Esophagus muscularis mucosa (tissue), 4 donors: ENCODE measurements around the gene OTOF. TPM values are rescaled to one million over a fixed set of nuclear protein-coding genes. Genes with fewer than 3 reads are reported as not detected.
"Not testable (repeated sequence)": the region's sequence is repeated elsewhere in the genome, so short reads cannot be mapped to it uniquely, and the experiment has no call there.

Source experiments
- DNase-seq: peaks from one replicate; pipeline ENCODE4 v3.0.0-alpha.2; 2017; ENCODE audit errors: extremely low spot score
- H3K27ac ChIP-seq, 4 donors: fragments of 200-600 bp; sonication (generic); replicated peaks in 1 of 4; 1 replicate in 3 of 4; 2 replicates in 1 of 4; pipeline ENCODE4 v1.5.1; 2016 to 2019; ENCODE audit warnings: mild to moderate bottlenecking in 1 of 4
- H3K27me3 ChIP-seq, 4 donors: fragments of 200-600 bp; sonication (generic); one replicate each; pipeline versions ENCODE4 v1.5.1 to v1.6.0; 2016 to 2019
- H3K36me3 ChIP-seq, 4 donors: fragments of 200-600 bp; sonication (generic); one replicate each; pipeline ENCODE4 v1.5.1; 2016 to 2019
- H3K4me1 ChIP-seq, 4 donors: fragments of 200-600 bp; sonication (generic); one replicate each; pipeline ENCODE4 v1.5.1; 2016 to 2019
- H3K4me3 ChIP-seq, 4 donors: fragments of 200-600 bp; sonication (generic); 1 replicate in 2 of 4; 2 replicates in 2 of 4; pipeline ENCODE4 v1.5.1; 2016 to 2019; ENCODE audit warnings: mild to moderate bottlenecking in 4 of 4, moderate library complexity in 1 of 4
- H3K9me3 ChIP-seq, 4 donors: fragments of 200-600 bp; sonication (generic); 1 replicate in 3 of 4; 2 replicates in 1 of 4; pipeline ENCODE4 v1.5.1; 2016 to 2019
- EP300 ChIP-seq: sonication (generic); formaldehyde crosslinking; IDR thresholded peaks from one replicate; pipeline ENCODE4 v1.6.1; 2017; ENCODE audit warnings: antibody characterized with exemption
- POLR2A ChIP-seq: fragments of 450-650 bp; IDR thresholded peaks from one replicate; pipeline ENCODE4 v1.6.1; 2017; ENCODE audit warnings: antibody characterized with exemption, moderate library complexity, mild to moderate bottlenecking, low read depth
- POLR2AphosphoS5 ChIP-seq, 2 donors: sonication (generic); formaldehyde crosslinking; IDR thresholded peaks; one replicate each; pipeline ENCODE4 v1.6.1; 2017; ENCODE audit warnings: antibody characterized with exemption in 2 of 2
- WGBS: methylation state at CpG from one replicate; pipeline ENCODE4 v1.1.5; 2018; 5-methylcytosine and 5-hydroxymethylcytosine counted together
- intact Hi-C: fragments of 100-400 bp; cut with DNase I; formaldehyde crosslinking; loops from one replicate; pipeline ENCODE4 v1.15.1; 2023
- total RNA-seq, 4 donors: library from RNA; depleted of rRNA; stranded (reverse); fragments of >200 nt; gene quantifications; one replicate each; pipeline versions ENCODE4 v1.1.0 to v1.2.1, GENCODE V29; 2016
- TF ChIP-seq, protein P1 (sequence below), 3 experiments: fragments of 200-600 bp in 2 of 3; fragments of 450-650 bp in 1 of 3; sonication (generic) in 2 of 3; IDR thresholded peaks; one replicate each; pipeline ENCODE4 v1.5.1; 2017 to 2019; ENCODE audit warnings: antibody characterized with exemption in 3 of 3, mild to moderate bottlenecking in 2 of 3, moderate library complexity in 1 of 3

The OTOF gene
- total RNA-seq, 4 donors from 2014 or later, result 0.13 to 1.5 (median 0.38) TPM

DNA sequence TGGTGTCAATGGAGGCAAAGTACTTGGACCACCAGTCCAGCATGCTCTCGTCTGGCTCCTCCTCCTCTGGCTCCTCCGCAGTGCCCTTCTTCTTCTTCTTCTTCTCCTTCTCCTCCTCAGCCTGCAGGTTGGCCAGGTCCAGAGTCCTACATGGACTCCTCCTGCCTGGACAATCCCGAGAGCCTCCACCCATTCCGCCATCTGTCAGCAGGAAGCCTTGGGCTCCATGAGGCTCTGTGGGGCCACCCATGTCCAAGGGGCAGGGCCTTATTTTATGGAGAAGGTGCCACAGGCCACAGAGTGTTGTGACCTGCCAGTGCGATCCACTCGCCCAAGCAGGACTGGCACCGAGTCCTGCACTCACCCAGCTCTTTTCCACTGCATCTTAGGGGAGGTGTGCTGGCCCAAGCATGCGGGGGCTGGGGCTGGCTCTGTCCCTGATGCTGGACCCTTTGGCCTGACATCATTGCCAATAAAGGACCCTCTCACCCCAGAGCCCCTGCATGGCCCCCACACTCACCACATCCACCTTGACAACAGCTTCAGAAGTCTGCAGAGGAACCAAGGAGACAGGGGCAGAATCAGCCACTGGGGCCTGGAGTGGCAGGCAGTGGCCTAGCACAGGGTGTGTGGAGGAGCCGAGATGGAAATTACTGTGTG, 7.2 kb downstream of the OTOF start:
- H3K36me3 ChIP-seq, result no peaks in the 10 kb centered on the region
- TF ChIP-seq, protein P1, sequence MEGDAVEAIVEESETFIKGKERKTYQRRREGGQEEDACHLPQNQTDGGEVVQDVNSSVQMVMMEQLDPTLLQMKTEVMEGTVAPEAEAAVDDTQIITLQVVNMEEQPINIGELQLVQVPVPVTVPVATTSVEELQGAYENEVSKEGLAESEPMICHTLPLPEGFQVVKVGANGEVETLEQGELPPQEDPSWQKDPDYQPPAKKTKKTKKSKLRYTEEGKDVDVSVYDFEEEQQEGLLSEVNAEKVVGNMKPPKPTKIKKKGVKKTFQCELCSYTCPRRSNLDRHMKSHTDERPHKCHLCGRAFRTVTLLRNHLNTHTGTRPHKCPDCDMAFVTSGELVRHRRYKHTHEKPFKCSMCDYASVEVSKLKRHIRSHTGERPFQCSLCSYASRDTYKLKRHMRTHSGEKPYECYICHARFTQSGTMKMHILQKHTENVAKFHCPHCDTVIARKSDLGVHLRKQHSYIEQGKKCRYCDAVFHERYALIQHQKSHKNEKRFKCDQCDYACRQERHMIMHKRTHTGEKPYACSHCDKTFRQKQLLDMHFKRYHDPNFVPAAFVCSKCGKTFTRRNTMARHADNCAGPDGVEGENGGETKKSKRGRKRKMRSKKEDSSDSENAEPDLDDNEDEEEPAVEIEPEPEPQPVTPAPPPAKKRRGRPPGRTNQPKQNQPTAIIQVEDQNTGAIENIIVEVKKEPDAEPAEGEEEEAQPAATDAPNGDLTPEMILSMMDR (IDR thresholded peaks at IDR 0.05), result no peak
- TF ChIP-seq POLR2AphosphoS5 (IDR thresholded peaks at IDR 0.05), result no peak
- no peak for TF ChIP-seq EP300
- no peak for TF ChIP-seq POLR2A
- no peaks in the 10 kb centered on the region for H3K27me3 ChIP-seq
- no peak for DNase-seq
- 87% methylated on average over 7 of the region's 9 CpGs for WGBS
- H3K9me3 ChIP-seq, result peaks cover 0 to 11% (median 6%) of the 10 kb centered on the region in 4 donors
- intact Hi-C loops, result no loop called here
- no peaks in the 10 kb centered on the region for H3K4me1 ChIP-seq
- no peak overlapping the region for H3K27ac ChIP-seq
- H3K4me3 ChIP-seq, result no peak overlapping the region

DNA sequence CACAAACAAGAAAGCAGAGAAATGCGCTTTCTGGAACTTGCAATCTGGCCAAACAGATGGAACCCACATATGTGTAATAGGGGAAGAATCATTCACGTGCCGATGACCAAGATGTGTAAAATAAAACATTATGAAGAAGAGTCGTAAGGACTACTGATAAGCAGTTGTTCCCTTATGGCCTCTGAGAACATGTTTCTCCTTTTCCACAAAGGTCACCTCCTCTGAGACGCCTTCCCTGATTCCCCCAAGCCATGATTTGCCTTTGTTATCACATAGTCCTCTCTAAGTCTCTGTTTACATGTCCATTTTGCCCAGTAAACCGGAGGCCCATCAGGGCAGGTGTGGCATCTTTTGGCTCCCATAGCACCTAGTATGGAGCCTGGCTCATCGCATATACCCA, 8.0 kb downstream of the OTOF start:
- Histone ChIP-seq H3K4me1 (no peaks in the 10 kb centered on the region), H3K36me3 (no peaks in the 10 kb centered on the region), H3K4me3 (no peak overlapping the region), H3K27ac (no peak overlapping the region), H3K9me3 (peaks cover 0 to 11% (median 6%) of the 10 kb centered on the region in 4 donors), H3K27me3 (no peaks in the 10 kb centered on the region)
- intact Hi-C loops, result no loop called here
- 91% methylated on average over 7 of the region's 7 CpGs for WGBS
- DNase-seq, result no peak
- no peak for TF ChIP-seq POLR2AphosphoS5 (IDR thresholded peaks at IDR 0.05)
- TF ChIP-seq POLR2A, result no peak
- no peak for TF ChIP-seq EP300
- TF ChIP-seq, protein P1 (IDR thresholded peaks at IDR 0.05), result no peak

DNA sequence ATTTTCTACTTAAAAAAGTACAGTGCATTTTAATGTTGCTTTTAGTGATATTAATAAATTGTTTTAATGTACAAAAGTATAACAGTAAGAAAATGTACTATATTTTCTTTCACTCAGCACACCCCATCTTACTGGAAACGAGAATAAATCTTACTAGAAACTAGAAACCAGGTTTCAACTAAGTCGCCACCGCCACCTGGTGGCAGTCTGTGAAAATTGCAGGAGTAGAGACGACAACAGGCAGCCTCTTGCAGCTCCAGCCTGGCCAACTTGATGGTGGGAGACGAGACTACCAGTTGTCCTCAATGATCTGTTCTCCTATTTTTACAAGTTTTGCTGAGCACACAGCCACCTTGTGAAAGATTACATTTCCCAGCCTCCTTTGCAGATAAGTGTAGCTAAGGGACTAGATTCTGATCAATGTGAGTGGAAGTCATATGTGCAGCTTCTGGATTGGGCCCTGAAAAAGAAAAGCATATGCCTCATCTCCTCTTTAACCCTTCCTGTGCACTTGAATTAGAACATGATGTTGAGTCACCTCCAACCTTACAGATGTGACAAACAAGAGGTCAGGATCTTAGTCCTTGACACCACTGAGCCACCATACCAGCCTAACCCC, 8.7 kb downstream of the OTOF start:
- Histone ChIP-seq H3K27ac (no peak overlapping the region), H3K4me1 (no peaks in the 10 kb centered on the region), H3K36me3 (no peaks in the 10 kb centered on the region), H3K9me3 (peaks cover 0 to 11% (median 6%) of the 10 kb centered on the region in 4 donors), H3K4me3 (no peak overlapping the region), H3K27me3 (no peaks in the 10 kb centered on the region)
- TF ChIP-seq, protein P1 (IDR thresholded peaks at IDR 0.05), result peak in 2 of 3 experiments; percentile 7 to 43
- TF ChIP-seq POLR2AphosphoS5 (IDR thresholded peaks at IDR 0.05) (no peak), POLR2A (no peak)
- intact Hi-C loops, result no loop called here
- DNase-seq, result no peak
- WGBS, result 27% methylated on average over 5 of the region's 5 CpGs

DNA sequence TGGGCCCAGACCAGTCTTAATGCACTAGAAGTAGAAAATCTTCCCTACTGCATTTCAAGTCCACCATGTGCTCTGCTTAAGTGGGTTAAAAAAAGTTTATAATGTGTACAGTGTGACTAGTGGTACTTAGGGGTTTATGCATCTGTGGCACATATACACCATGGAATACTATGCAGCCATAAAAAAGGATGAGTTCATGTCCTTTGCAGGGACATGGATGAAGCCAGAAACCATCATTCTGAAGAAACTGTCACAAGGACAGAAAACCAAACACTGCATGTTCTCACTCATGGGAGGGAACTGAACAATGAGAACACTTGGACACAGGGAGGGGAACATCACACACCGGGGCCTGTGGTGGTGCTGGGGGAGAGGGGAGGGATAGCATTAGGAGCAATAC, 9.4 kb downstream of the OTOF start:
- DNase-seq, intact Hi-C loops: not testable (repeated sequence)
- 100% methylated on average over 1 of the region's 1 CpG for WGBS

DNA sequence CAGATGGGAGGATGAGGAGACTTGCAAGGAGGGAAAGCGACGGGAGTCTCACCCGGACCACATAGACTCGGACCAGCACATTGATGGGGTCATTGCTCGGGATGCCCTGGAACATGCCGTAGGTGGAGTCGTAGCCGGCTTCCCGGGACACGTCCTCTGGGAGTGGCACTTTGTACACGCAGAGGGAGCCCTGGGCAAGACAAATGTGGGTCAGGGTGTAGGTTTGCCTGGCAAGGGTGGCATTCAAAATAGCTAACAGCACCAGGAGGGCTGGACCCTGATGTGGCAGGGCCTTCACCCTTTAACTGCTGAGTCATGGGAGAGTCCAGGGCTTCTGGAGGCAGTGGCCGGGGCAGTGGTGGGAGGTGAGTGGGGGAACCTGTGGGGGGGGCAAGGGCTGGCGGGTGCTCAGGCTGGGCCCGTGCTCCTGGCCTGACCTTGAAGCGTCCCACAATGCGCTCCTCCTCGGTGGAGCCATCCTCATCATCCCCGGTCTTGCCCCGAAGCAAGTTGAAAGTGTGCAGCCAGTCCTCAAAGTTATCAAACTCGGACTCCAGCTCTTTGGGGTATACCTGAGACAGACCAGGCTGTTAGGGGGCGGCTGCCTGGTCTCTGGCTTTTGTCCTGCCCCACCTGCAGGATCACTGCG, 11.1 kb downstream of the OTOF start:
- TF ChIP-seq POLR2A (no peak), EP300 (no peak), POLR2AphosphoS5 (IDR thresholded peaks at IDR 0.05) (no peak)
- TF ChIP-seq, protein P1 (IDR thresholded peaks at IDR 0.05), result no peak
- peaks cover 0 to 4% (median 0%) of the 10 kb centered on the region in 4 donors for H3K4me1 ChIP-seq
- H3K9me3 ChIP-seq, result peaks cover 0 to 11% (median 6%) of the 10 kb centered on the region in 4 donors
- no peak overlapping the region for H3K27ac ChIP-seq
- H3K4me3 ChIP-seq, result no peak overlapping the region
- no peak for DNase-seq
- no peaks in the 10 kb centered on the region for H3K36me3 ChIP-seq
- WGBS, result 91% methylated on average over 11 of the region's 22 CpGs
- intact Hi-C loops, result no loop called here
- no peaks in the 10 kb centered on the region for H3K27me3 ChIP-seq

More for the DNA sequence above, 9.4 kb downstream of the OTOF start:
- not testable (repeated sequence) for H3K27ac ChIP-seq, H3K36me3 ChIP-seq, H3K4me1 ChIP-seq, H3K4me3 ChIP-seq, H3K27me3 ChIP-seq
- H3K9me3 ChIP-seq, result peaks cover 0 to 11% (median 6%) of the 10 kb centered on the region in 4 donors
